HG03097 (cell line): Measurements from ENCODE around the gene KMO.
A peak's percentile ranks its signal among the peaks of the same experiment; 100 is the strongest.

ENCODE experiments used
- ATAC-seq: cut with Tn5 transposase; IDR thresholded peaks from one replicate; pipeline ENCODE4 v1.9.1; 2021; ENCODE audit not compliant: unreplicated experiment, low FRiP score

KMO gene

GRCh38 chr1:241622669-241623068 lies 90.5 kb downstream of the KMO start:
- no peak for ATAC-seq

- no peak for ATAC-seq
Observed at GRCh38 chr1:241624935-241625334, 92.8 kb downstream of the KMO start.

- peak; percentile 65 for ATAC-seq
Observed at GRCh38 chr1:241627453-241628259, 95.5 kb downstream of the KMO start.

DNA sequence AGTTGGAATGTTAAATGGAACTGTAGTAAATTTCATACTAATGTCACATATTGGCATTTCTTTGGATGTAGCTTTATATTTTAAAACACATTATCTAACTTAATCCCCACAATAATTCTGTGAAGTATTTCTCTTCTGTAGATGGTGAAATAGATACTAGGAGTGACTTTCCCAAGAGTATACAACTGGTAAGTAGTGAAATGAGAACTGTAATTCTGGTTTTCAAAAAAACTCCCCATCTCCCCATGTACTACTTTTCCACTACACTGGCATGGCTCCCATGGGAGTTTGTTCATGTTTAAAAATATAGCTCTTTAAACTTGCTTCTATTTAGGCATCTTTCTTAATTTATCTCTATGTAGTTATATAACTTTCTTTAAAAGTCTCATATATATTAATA lies 97.8 kb downstream of the KMO start:
- ATAC-seq: no peak

GRCh38 chr1:241630476-241630875 lies 98.3 kb downstream of the KMO start:
- ATAC-seq: no peak

DNA sequence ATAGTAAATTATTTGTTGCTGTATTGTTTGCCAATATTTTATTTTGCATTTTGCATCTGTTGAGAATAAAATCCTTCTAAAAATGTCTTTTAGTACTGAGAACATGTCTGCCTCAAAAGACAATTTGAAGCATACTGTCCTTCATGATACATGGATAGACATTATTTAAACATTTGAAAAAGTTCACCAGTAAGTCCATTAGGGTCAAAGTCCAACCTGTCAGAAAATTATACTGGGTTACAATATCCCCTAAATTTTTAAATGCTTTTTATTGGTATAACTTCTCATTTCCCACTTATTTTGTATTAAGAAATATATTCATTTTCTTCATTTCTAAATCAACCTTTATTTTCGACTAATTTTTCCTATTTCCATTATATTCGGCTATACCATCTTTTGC lies 98.7 kb downstream of the KMO start:
- no peak for ATAC-seq

DNA sequence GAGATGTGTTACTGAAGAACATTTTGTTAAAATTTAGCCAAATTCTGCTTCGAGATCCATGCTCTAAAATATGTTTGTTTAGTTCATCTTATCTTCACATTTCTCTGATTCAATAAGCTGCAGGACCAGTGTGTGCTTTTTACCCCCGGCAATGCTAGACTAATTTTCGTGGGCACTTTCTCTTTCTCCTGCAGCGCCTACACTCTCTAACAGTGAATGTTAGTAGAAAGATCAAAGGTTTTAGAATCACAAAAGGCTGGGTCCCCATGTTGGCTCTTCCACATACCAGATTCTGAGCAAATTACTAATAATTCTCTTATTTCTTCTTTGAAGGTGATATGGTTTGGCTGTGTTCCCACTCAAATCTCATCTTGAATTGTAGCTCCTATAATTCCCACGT lies 99.5 kb downstream of the KMO start:
- no peak for ATAC-seq

DNA sequence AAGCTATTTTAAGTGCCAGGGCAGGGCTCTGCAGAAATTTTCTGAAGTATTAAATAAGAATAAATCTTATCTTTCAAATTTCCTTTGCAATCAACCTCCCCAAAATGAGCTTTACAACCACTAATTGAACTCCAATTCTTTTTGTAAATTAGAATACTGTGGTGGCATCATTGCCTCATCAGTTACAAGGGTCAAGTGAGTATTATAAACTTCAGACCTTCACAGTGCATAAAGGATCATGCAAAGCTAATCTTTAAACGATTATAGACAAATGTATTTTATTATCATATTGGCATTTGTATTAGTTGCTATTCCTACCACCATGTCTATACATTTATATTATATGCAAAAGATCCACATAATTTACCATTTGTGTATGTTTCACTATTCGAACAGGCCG lies 100.8 kb downstream of the KMO start:
- no peak for ATAC-seq

- ATAC-seq: no peak
Observed at GRCh38 chr1:241635556-241636152, 103.5 kb downstream of the KMO start.

GRCh38 chr1:241636291-241636690 lies 104.1 kb downstream of the KMO start:
- ATAC-seq: no peak

- no peak for ATAC-seq
Observed at GRCh38 chr1:241637046-241637590, 104.9 kb downstream of the KMO start.

- no peak for ATAC-seq
Observed at GRCh38 chr1:241637604-241638003, 105.4 kb downstream of the KMO start.

DNA sequence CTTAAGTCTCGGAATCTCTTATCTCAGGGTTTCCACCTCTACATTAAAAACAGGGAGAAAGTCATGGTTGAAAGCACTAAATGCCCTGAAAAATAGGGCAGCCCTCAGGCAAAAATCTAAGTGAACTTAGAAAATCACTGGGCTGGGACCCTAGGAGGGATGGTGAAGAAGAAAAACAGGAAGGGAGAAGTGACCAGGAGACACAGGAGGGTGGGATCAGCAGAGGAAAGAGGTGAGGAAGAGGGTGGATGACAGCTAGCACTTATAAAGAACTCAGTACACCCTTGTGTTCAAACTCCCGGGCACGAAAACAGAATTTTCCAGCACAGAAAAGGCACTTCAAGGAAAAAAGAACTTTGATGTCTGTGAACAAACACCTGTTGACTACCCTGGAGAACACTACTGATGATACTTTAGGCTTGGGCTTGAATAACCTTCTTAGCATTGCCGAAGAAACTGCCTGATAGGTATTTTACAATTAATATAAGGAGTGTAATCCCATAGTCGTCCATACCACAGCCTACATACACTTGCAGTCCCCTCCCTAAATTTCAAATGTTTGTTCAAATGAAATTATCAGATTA lies 106.0 kb downstream of the KMO start:
- no peak for ATAC-seq

GRCh38 chr1:241638909-241639622 lies 106.9 kb downstream of the KMO start:
- ATAC-seq: no peak

DNA sequence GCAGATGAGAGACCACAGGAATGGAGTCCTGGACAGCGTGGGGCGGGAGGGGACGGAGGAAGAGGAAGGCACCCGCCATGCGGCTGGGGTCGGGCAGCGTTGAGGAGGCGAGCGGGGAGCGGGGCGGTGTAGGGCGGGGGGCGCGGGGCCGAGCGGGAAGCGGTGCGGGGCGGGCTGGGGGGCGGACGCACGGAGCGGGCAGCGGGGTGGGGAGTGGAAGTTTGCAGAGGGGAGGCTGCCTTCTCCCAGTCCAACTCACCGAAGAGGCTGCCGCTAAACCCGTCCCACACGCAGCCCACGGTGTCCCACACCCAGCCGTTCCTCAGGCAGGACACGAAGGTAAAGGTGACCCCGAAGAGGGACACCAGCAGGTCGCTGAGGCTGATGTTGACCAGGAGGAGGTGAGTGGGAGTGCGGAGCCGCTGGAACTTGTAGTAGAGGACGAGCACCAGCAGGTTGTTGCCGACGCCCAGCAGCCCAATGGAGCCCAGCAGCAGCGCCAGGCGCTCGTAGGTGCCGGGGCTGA lies 107.5 kb downstream of the KMO start:
- peak; percentile 46 for ATAC-seq

DNA sequence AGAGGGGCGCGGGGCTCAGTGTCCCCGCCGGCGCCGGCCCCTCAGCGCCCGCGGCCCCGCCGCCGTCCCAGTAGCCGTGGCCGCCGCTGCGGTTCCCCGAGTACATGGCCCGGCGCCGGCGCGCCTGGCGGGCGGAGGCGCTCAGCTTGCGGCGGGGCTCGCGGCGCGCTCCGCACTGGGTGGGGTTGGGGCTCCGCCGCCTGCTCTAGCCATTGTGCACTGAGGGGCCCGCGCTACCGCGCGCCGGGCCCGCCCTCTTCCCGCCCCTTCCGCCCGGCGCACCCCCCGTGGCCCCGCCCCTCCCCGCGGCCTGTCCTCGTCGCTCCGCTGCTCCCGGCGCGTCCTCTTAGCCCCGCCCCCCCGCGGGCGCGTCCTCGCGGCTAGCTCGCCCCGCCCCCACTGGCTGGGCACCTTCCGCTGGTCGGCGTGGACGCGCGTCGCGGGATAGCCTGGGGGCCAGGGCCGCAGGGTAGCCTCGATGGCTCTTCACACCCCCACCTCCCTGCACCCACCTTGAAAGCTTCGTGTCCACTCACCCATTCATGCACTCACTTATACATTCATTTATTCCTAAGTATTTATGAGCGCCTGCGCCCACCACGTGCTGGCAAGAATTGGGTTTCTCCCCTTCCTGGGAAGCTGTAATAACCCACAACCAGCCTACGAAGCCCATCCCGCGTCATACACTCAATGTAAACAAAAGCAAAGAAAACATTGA lies 108.1 kb downstream of the KMO start, which contains the start of the genes CHML and OPN3:
TSS of gene CHML (minus strand) at position 221 of the 718 bp plus-strand sequence. CDS start 4,603 bp downstream, outside the sequence.
TSS of gene OPN3 (minus strand) at position 221 of the 718 bp plus-strand sequence. CDS start at position 106, 115 bp downstream.
- peak; percentile 92 for ATAC-seq

GRCh38 chr1:241640867-241641622 lies 108.9 kb downstream of the KMO start:
- no peak for ATAC-seq

- no peak for ATAC-seq
Observed at GRCh38 chr1:241641773-241642592, 109.8 kb downstream of the KMO start.
